Ascending aorta (tissue), 2 donors: ENCODE data around the gene STX8. TPM values are rescaled to one million over a fixed set of nuclear protein-coding genes. Genes with fewer than 3 reads are reported as not detected.

Experiments
- DNase-seq, 2 donors: peaks; one replicate each; pipeline ENCODE4 v3.0.0-alpha.2; 2019; ENCODE audit warnings: low spot score in 2 of 2
- H3K27ac ChIP-seq, 2 donors: fragments of 200-600 bp; sonication (generic); one replicate each; pipeline ENCODE4 v1.5.1; 2016 to 2017; ENCODE audit warnings: mild to moderate bottlenecking in 1 of 2
- H3K27me3 ChIP-seq: fragments of 200-600 bp; sonication (generic); one replicate; pipeline ENCODE4 v1.5.1; 2017
- H3K36me3 ChIP-seq, 2 donors: fragments of 200-600 bp; sonication (generic); one replicate each; pipeline ENCODE4 v1.5.1; 2016
- H3K4me1 ChIP-seq, 2 donors: fragments of 200-600 bp; sonication (generic); one replicate each; pipeline ENCODE4 v1.5.1; 2016 to 2017; ENCODE audit warnings: mild to moderate bottlenecking in 1 of 2
- H3K4me3 ChIP-seq, 2 donors: fragments of 200-600 bp; sonication (generic); one replicate each; pipeline ENCODE4 v1.5.1; 2016 to 2017; ENCODE audit warnings: mild to moderate bottlenecking in 1 of 2
- H3K9me3 ChIP-seq, 2 donors: fragments of 200-600 bp; sonication (generic); one replicate each; pipeline ENCODE4 v1.5.1; 2016
- intact Hi-C: fragments of 100-400 bp; cut with DNase I; formaldehyde crosslinking; loops from one replicate; pipeline ENCODE4 v1.15.1; 2023
- total RNA-seq: library from RNA; depleted of rRNA; stranded (reverse); fragments of >200 nt; gene quantifications from one replicate; pipeline ENCODE4 v1.1.0, GENCODE V29; 2016
- TF ChIP-seq, protein P1 (sequence below), 3 experiments: fragments of 200-600 bp in 2 of 3; fragments of 450-650 bp in 1 of 3; sonication (generic) in 2 of 3; IDR thresholded peaks; one replicate each; pipeline ENCODE4 v1.5.1; 2016 to 2019; ENCODE audit warnings: antibody characterized with exemption in 3 of 3, mild to moderate bottlenecking in 1 of 3, moderate library complexity in 1 of 3

STX8 gene
- total RNA-seq, 1 donor from 2014 or later: 7.6 TPM

DNA sequence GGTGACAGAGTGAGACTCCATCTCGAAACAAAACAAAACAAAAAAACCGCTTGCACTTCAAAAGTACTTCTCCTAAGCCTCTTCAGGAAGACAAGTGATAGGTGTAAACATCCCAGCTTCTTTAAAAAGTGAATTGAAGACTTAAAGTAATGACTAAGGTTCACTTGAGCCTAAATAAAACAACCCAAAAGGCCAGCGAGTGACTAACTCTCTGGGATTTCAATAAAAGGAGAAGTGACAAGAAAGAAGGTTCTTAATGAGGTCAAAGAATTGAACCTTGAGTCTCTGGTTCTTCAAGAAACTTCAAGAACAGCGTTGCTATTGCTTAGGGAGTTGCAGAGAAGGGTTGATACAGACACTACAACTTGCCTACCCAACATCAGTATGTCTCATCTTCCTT is 42.2 kb downstream of the STX8 start:
- Histone ChIP-seq H3K27ac (no peak overlapping the region), H3K9me3 (no peaks in the 10 kb centered on the region), H3K4me3 (no peak overlapping the region), H3K4me1 (no peaks in the 10 kb centered on the region), H3K36me3 (no peaks in the 10 kb centered on the region), H3K27me3 (no peaks in the 10 kb centered on the region)
- DNase-seq: no peak
- TF ChIP-seq, protein P1, sequence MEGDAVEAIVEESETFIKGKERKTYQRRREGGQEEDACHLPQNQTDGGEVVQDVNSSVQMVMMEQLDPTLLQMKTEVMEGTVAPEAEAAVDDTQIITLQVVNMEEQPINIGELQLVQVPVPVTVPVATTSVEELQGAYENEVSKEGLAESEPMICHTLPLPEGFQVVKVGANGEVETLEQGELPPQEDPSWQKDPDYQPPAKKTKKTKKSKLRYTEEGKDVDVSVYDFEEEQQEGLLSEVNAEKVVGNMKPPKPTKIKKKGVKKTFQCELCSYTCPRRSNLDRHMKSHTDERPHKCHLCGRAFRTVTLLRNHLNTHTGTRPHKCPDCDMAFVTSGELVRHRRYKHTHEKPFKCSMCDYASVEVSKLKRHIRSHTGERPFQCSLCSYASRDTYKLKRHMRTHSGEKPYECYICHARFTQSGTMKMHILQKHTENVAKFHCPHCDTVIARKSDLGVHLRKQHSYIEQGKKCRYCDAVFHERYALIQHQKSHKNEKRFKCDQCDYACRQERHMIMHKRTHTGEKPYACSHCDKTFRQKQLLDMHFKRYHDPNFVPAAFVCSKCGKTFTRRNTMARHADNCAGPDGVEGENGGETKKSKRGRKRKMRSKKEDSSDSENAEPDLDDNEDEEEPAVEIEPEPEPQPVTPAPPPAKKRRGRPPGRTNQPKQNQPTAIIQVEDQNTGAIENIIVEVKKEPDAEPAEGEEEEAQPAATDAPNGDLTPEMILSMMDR (IDR thresholded peaks at IDR 0.05): no peak
- intact Hi-C loops: no loop called here

DNA sequence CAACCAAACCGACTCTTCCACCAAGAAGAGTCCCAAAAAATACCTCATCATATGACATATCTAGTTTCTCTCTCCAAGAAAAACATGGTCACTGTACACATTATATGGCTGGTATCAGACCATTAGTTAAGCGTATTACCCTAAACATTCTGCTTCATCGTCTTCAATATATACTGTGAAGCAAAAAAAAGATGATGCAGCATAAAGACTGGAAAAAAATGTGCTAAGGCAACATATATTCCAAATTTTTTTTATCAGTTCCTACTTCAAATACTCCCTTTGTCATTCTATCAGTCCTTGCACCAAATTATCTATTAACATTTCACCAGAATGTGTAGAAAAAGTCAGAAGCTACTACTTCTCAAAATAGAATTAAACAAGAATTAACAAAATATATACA is 42.9 kb downstream of the STX8 start:
- Histone ChIP-seq H3K27me3 (no peaks in the 10 kb centered on the region), H3K36me3 (no peaks in the 10 kb centered on the region), H3K9me3 (no peaks in the 10 kb centered on the region), H3K27ac (no peak overlapping the region), H3K4me3 (no peak overlapping the region), H3K4me1 (no peaks in the 10 kb centered on the region)
- intact Hi-C loops: no loop called here
- no peak for DNase-seq
- TF ChIP-seq, protein P1 (IDR thresholded peaks at IDR 0.05): no peak

DNA sequence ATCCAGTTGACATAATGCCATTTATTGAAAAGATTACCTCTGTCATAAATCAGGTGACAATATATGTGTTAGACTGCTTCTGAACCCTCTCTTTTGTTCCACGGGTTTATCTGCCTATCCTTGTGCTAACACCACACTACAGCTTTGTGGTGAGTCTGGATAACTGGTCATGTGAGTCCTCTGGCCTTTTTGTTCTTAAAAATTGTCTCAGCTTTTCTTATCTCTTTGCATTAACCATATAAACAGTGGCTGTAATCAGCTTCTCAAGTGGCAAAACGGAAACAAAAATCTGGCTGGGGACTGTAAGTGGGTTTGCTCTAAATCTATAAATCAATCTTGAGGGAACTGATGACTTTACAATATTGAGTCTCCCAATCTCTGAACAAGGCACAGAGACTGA is 44.6 kb downstream of the STX8 start:
- Histone ChIP-seq H3K27ac (no peak overlapping the region), H3K4me3 (no peak overlapping the region), H3K4me1 (no peaks in the 10 kb centered on the region), H3K9me3 (no peaks in the 10 kb centered on the region), H3K27me3 (no peaks in the 10 kb centered on the region), H3K36me3 (no peaks in the 10 kb centered on the region)
- intact Hi-C loops: no loop called here
- no peak for DNase-seq
- TF ChIP-seq, protein P1 (IDR thresholded peaks at IDR 0.05): no peak

DNA sequence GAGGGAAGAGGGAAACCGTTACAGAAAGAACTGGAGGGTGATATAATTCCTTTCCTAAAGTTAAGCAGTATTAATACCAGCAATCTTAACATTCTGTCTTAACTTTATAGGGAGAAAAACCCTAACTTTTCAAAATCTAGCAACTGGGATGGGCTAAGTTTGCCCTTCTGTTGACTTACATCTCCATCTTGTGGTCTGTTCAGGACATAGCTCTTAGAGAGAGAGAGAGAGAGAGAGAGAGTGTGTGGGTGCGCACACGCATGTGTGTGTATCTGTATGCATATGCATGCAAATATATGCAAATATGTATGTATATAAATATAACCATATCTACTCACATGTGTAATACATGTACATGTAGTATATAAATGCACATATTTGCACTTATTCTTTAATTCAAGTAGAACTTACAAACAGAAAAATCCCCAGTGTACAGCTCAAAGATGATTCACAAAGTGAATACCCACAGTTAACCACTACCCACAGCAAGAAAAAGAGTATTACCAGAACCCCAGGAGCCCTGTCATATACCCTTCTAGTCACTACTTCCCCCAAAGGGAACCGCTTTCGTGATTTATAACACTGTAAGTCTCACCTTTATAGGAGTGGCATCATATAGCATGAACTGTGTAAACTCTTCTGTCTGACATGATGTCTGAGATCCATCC is 46.5 kb downstream of the STX8 start:
- Histone ChIP-seq H3K27me3 (no peaks in the 10 kb centered on the region), H3K9me3 (no peaks in the 10 kb centered on the region), H3K4me1 (no peaks in the 10 kb centered on the region), H3K36me3 (no peaks in the 10 kb centered on the region), H3K4me3 (no peak overlapping the region), H3K27ac (no peak overlapping the region)
- TF ChIP-seq, protein P1 (IDR thresholded peaks at IDR 0.05): peak in 1 of 3 experiments; percentile 42
- intact Hi-C loops: loop anchor here (10.0 kb wide), 1 partner anchor 354 kb away; no protein-coding TSS in a partner anchor
- DNase-seq: no peak

DNA sequence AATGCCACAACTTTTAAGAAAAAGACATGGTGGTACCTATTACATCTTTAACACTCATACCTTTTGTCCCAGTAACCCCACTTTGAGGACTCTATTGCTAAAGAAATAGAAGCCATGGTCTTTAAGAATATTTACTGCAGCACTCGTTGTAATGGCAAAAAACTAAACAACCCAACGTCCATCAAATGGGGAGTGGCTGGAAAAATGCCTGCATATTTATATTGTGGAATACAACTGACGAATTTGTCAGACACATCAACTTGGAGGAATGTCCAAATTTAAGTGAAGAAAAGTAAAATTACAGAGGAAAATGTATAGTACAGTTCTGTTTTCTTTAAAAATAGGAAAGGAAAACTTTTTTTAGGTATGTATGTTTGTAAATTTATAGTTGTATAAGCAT is 47.8 kb downstream of the STX8 start:
- intact Hi-C loops: loop anchor here (10.0 kb wide), 1 partner anchor 353 kb away; no protein-coding TSS in a partner anchor

More for the DNA sequence above, 47.8 kb downstream of the STX8 start:
- TF ChIP-seq, protein P1 (IDR thresholded peaks at IDR 0.05): no peak
- Histone ChIP-seq H3K27me3 (no peaks in the 10 kb centered on the region), H3K4me1 (no peaks in the 10 kb centered on the region), H3K36me3 (no peaks in the 10 kb centered on the region), H3K27ac (no peak overlapping the region), H3K9me3 (no peaks in the 10 kb centered on the region), H3K4me3 (no peak overlapping the region)
- DNase-seq: no peak
